ENCODE measurements around the gene PPP6R1.

DNA sequence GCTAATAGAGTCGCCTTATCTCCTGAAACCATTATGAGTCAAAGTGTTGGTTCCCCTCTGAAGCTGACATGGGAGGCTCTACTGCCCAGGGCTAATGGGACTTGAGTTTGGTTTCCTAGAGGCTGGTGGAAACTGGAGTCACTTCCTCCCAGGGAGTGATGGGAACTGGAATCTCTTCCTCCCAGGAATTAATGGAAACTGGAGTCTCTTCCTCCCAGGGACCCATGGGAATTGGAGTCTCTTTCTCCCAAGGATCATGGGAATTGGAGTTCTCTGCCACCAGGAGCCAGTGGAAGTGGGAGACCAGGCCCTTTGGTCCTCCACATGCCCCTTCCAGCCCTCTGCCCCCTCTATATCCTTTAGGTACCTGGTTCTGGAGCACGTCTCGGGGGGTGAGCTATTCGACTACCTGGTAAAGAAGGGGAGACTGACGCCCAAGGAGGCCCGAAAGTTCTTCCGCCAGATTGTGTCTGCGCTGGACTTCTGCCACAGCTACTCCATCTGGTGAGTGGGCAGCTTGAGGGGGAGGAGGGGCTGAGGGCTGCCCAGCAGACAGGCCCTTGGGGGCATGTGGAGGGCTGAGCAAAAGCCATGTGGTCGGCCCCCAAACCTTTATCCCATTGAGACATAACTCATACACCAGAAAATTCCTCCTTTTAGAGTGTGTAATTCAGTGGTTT lies 30.4 kb upstream of the PPP6R1 start:
- TF ChIP-seq CTCF (conservative IDR thresholded peaks at IDR 0.05): no peak
- no peak for TF ChIP-seq EZH2 (IDR thresholded peaks at IDR 0.05; ENCODE audit: low read depth)
